Ovary (tissue), 9 donors: ENCODE data around the gene CCBE1. TPM values are rescaled to one million over a fixed set of nuclear protein-coding genes. Genes with fewer than 3 reads are reported as not detected.

Source experiments
- DNase-seq, 5 donors: peaks; one replicate each; pipeline ENCODE4 v3.0.0-alpha.2; 2019 to 2020
- H3K27ac ChIP-seq, 2 donors: fragments of 200-600 bp; one replicate each; pipeline versions ENCODE4 v1.5.1 to v1.8.0; 2019 to 2022
- H3K27me3 ChIP-seq: fragments of 200-600 bp; one replicate; pipeline ENCODE4 v1.8.0; 2022
- H3K36me3 ChIP-seq: fragments of 200-600 bp; sonication (generic); one replicate; pipeline ENCODE4 v1.5.1; 2019
- H3K4me1 ChIP-seq: one replicate; pipeline ENCODE4 v1.8.1; 2013; ENCODE audit warnings: mild to moderate bottlenecking, moderate library complexity; ENCODE audit not compliant: insufficient read depth
- H3K4me3 ChIP-seq: fragments of 200-600 bp; sonication (generic); one replicate; pipeline ENCODE4 v1.5.1; 2017
- H3K9me3 ChIP-seq, 2 donors: fragments of 200-600 bp in 1 of 2; sonication (generic) in 1 of 2; one replicate each; pipeline versions ENCODE4 v1.5.1 to v1.8.1; 2013 to 2019; ENCODE audit warnings: mild to moderate bottlenecking in 1 of 2, moderate library complexity in 1 of 2
- CTCF ChIP-seq, 3 donors: fragments of 450-650 bp in 2 of 3; fragments of 200-600 bp in 1 of 3; IDR thresholded peaks; one replicate each; pipeline versions ENCODE4 v1.5.1 to v1.8.0; 2016 to 2022; ENCODE audit warnings: antibody characterized with exemption in 3 of 3, mild to moderate bottlenecking in 1 of 3
- EP300 ChIP-seq: sonication (generic); formaldehyde crosslinking; IDR thresholded peaks from one replicate; pipeline ENCODE4 v1.6.1; 2017; ENCODE audit warnings: antibody characterized with exemption
- POLR2A ChIP-seq: fragments of 450-650 bp; IDR thresholded peaks from one replicate; pipeline ENCODE4 v1.6.1; 2017; ENCODE audit warnings: antibody characterized with exemption, mild to moderate bottlenecking, moderate library complexity
- WGBS, 3 donors: extraction: QIAGEN DNeasy Blood & Tissue Kit in 1 of 3; methylation state at CpG; one replicate each; pipeline versions ENCODE4 v1.1.5 to v1.1.7; 2013 to 2017; 5-methylcytosine and 5-hydroxymethylcytosine counted together
- intact Hi-C, 4 donors: fragments of 100-400 bp; cut with DNase I; formaldehyde crosslinking; loops; one replicate each; pipeline versions ENCODE4 v1.11.0 to v1.15.1; 2022 to 2023
- polyA plus RNA-seq, 2 donors: library from polyadenylated mRNA; stranded (reverse); fragments of 200-250 nt in 1 of 2; fragments of 350-450 nt in 1 of 2; fragmentation: Illumina TruSeq in 1 of 2; extraction: RNeasy Lipid Tissue Mini Kit (QIAGEN cat#74804) in 1 of 2; gene quantifications; one replicate each; pipeline ENCODE4 v1.2.3, GENCODE V29; 2013 to 2014
- total RNA-seq, 7 donors: library from RNA; depleted of rRNA in 2 of 7; stranded (reverse); fragments of >200 nt in 2 of 7; fragmentation: NEBNext Ultra II Directional in 3 of 7; extraction: Animal tissue kit (Norgen Biotek cat#: 25700) in 3 of 7; gene quantifications; one replicate each; pipeline versions ENCODE4 v1.1.0 to v1.2.4, GENCODE V29; 2016 to 2023
- donor health status: DM: no; HTN: no; CAD: no; lungs with moderate emphysema.
- donor health status: DM: no; HTN: no; CAD: no.
- donor health status: Bipolar disorder and iron deficiency.
- donor health status: DM: yes; HTN: yes; CAD: no.
- donor health status: DM: no; HTN: no; CAD: no.
- donor health status: DM: yes; HTN: yes; CAD: no.

Gene CCBE1
- total and polyA plus RNA-seq, 9 donors, result 15.9 to 109 (median 43.9) TPM

GRCh38 chr18:59393381-59393780 is 303.8 kb downstream of the CCBE1 start:
- no peak for DNase-seq
- TF ChIP-seq POLR2A (no peak), EP300 (no peak), CTCF (IDR thresholded peaks at IDR 0.05) (no peak)
- WGBS, 3 donors, result 69 to 79% (median 77%) methylated on average over 3 of the region's 3 CpGs
- Histone ChIP-seq H3K27ac (no peak overlapping the region), H3K27me3 (no peaks in the 10 kb centered on the region), H3K36me3 (no peaks in the 10 kb centered on the region), H3K9me3 (no peaks in the 10 kb centered on the region), H3K4me1 (no peaks in the 10 kb centered on the region), H3K4me3 (no peak overlapping the region)
- intact Hi-C loops, result no loop called here

GRCh38 chr18:59388817-59389216 is 308.4 kb downstream of the CCBE1 start:
- H3K27me3 ChIP-seq, result no peaks in the 10 kb centered on the region
- H3K4me1 ChIP-seq, result no peaks in the 10 kb centered on the region
- H3K27ac ChIP-seq, result no peak overlapping the region
- no peak overlapping the region for H3K4me3 ChIP-seq
- H3K36me3 ChIP-seq, result no peaks in the 10 kb centered on the region
- WGBS, 3 donors, result 81 to 87% (median 84%) methylated on average over 4 of the region's 4 CpGs
- no peak for DNase-seq
- intact Hi-C loops, result no loop called here
- no peaks in the 10 kb centered on the region for H3K9me3 ChIP-seq
- TF ChIP-seq POLR2A (no peak), EP300 (no peak), CTCF (IDR thresholded peaks at IDR 0.05) (no peak)

GRCh38 chr18:59387687-59388565 is 309.3 kb downstream of the CCBE1 start:
- DNase-seq, result no peak
- TF ChIP-seq POLR2A (no peak), CTCF (IDR thresholded peaks at IDR 0.05) (no peak), EP300 (no peak)
- H3K4me1 ChIP-seq, result no peaks in the 10 kb centered on the region
- 77 to 81% (median 77%) methylated on average over 11 of the region's 11 CpGs for WGBS, 3 donors
- H3K27ac ChIP-seq, result no peak overlapping the region
- intact Hi-C loops, result no loop called here
- H3K27me3 ChIP-seq, result no peaks in the 10 kb centered on the region
- no peaks in the 10 kb centered on the region for H3K36me3 ChIP-seq
- no peaks in the 10 kb centered on the region for H3K9me3 ChIP-seq
- H3K4me3 ChIP-seq, result no peak overlapping the region

- no peak for DNase-seq
- Histone ChIP-seq H3K4me1 (no peaks in the 10 kb centered on the region), H3K27me3 (no peaks in the 10 kb centered on the region), H3K4me3 (no peak overlapping the region), H3K36me3 (no peaks in the 10 kb centered on the region), H3K9me3 (no peaks in the 10 kb centered on the region), H3K27ac (no peak overlapping the region)
- intact Hi-C loops, result no loop called here
- WGBS, 3 donors, result 84 to 87% (median 86%) methylated on average over 8 of the region's 8 CpGs
- no peak for TF ChIP-seq POLR2A
- no peak for TF ChIP-seq EP300
- TF ChIP-seq CTCF (IDR thresholded peaks at IDR 0.05), result no peak
Observed at GRCh38 chr18:59386909-59387686, 310.1 kb downstream of the CCBE1 start.
